A549 (cell line): ENCODE data around the gene INPP5F. TPM values are rescaled to one million over a fixed set of nuclear protein-coding genes. Genes with fewer than 3 reads are reported as not detected.

Experiments
- ATAC-seq, 2 experiments: fragments of 200-7000 bp in 1 of 2; fragments of >200 bp in 1 of 2; cut with Nextera tagmentation in 1 of 2; cut with Tn5 transposase in 1 of 2; 3 replicates each; pipeline versions ENCODE4 v1.8.0 to v1.9.1; 2018 to 2020; ENCODE audit warnings: mild to moderate bottlenecking in 1 of 2, moderate library complexity in 1 of 2
- CTCF ChIA-PET: fragments of 300-600 bp; sonication (Branson Sonifier 250); formaldehyde crosslinking; extraction: SDS; loops from one replicate; lab custom pipeline; 2021; ENCODE audit warnings: antibody characterized with exemption, inconsistent platforms; lab: Yijun Ruan, JAX
- POLR2A ChIA-PET: fragments of 350-600 bp; formaldehyde crosslinking; extraction: SDS; loops from one replicate; lab custom pipeline; 2021; ENCODE audit warnings: antibody characterized with exemption, inconsistent platforms; lab: Yijun Ruan, JAX
- DNase-seq, 2 experiments: peaks; one replicate each; pipeline versions ENCODE4 v3.0.0 to v3.0.0-alpha.2; 2011 to 2016; ENCODE audit warnings: low read depth in 1 of 2, low spot score in 1 of 2
- FAIRE-seq: peaks from 2 replicates; lab custom pipeline; 2011; peaks lifted over from hg19 to GRCh38; lab: Jason Lieb, UNC
- H3K27ac ChIP-seq, 2 experiments: fragments of >200 bp; sonication (Bioruptor Twin); formaldehyde crosslinking; 3 replicates each; pipeline ENCODE4 v1.5.1; 2016 to 2017
- H3K4me1 ChIP-seq: fragments of >200 bp; sonication (Bioruptor Twin); formaldehyde crosslinking; 3 replicates; pipeline ENCODE4 v1.6.1; 2016
- H3K4me2 ChIP-seq: fragments of >200 bp; sonication (Bioruptor Twin); formaldehyde crosslinking; 3 replicates; pipeline ENCODE4 v1.6.1; 2016
- H3K4me3 ChIP-seq: fragments of >200 bp; sonication (Bioruptor Twin); formaldehyde crosslinking; 3 replicates; pipeline ENCODE4 v1.5.1; 2016
- H3K9me3 ChIP-seq: fragments of >200 bp; sonication (Bioruptor Twin); formaldehyde crosslinking; 3 replicates; pipeline ENCODE4 v1.6.1; 2016
- CHD4 ChIP-seq: fragments of 200-600 bp; sonication (generic); IDR thresholded peaks from 2 replicates; pipeline ENCODE4 v1.6.1; 2016; ENCODE audit warnings: antibody characterized with exemption, mild to moderate bottlenecking, borderline replicate concordance
- CTCF ChIP-seq: fragments of >200 bp; sonication (Bioruptor Twin); formaldehyde crosslinking; IDR thresholded peaks from 3 replicates; pipeline ENCODE4 v1.5.1; 2016
- FOSB ChIP-seq: fragments of 250-450 bp; sonication (Bioruptor Pico); IDR thresholded peaks from 2 replicates; pipeline ENCODE4 v1.5.0; 2020; ENCODE audit warnings: mild to moderate bottlenecking, moderate library complexity
- FOSL2 ChIP-seq, 2 experiments: fragments of 450-650 bp in 1 of 2; fragments of >200 bp in 1 of 2; sonication (Bioruptor Twin) in 1 of 2; formaldehyde crosslinking; IDR thresholded peaks; 2 replicates each; pipeline versions ENCODE4 v1.5.0 to v1.6.1; 2016 to 2020; ENCODE audit warnings: mild to moderate bottlenecking in 1 of 2, moderate library complexity in 1 of 2
- GATA3 ChIP-seq: IDR thresholded peaks from 2 replicates; pipeline ENCODE4 v1.6.1; 2012; ENCODE audit warnings: borderline replicate concordance
- HDAC2 ChIP-seq: fragments of 200-600 bp; sonication (generic); IDR thresholded peaks from 2 replicates; pipeline ENCODE4 v1.6.1; 2016
- HOXB13 ChIP-seq: fragments of 250-450 bp; sonication (Bioruptor Pico); IDR thresholded peaks from 2 replicates; pipeline ENCODE4 v1.5.0; 2020; ENCODE audit warnings: low read depth, mild to moderate bottlenecking, moderate library complexity
- KDM1A ChIP-seq: fragments of 200-600 bp; sonication (generic); IDR thresholded peaks from 2 replicates; pipeline ENCODE4 v1.6.1; 2016; ENCODE audit warnings: low read depth, mild to moderate bottlenecking
- NPAS2 ChIP-seq: fragments of 250-450 bp; sonication (Bioruptor Pico); IDR thresholded peaks from 2 replicates; pipeline ENCODE4 v1.8.0; 2022; ENCODE audit warnings: mild to moderate bottlenecking, moderate library complexity, borderline replicate concordance
- RAD21 ChIP-seq, 2 experiments: fragments of >200 bp in 1 of 2; sonication (Bioruptor Twin) in 1 of 2; formaldehyde crosslinking in 1 of 2; IDR thresholded peaks in 1 of 2; conservative IDR thresholded peaks in 1 of 2; 2 replicates in 1 of 2; 3 replicates in 1 of 2; pipeline ENCODE4 v1.6.1; 2012 to 2018; ENCODE audit warnings: inconsistent platforms in 1 of 2
- RNF2 ChIP-seq: fragments of 200-600 bp; sonication (generic); IDR thresholded peaks from 2 replicates; pipeline ENCODE4 v1.6.1; 2016; ENCODE audit warnings: low read depth, mild to moderate bottlenecking, antibody characterized with exemption, moderate library complexity, borderline replicate concordance
- TFCP2L1 ChIP-seq: fragments of 250-450 bp; sonication (Bioruptor Pico); IDR thresholded peaks from 2 replicates; pipeline ENCODE4 v1.5.0; 2021; ENCODE audit warnings: mild to moderate bottlenecking
- WGBS: methylation state at CpG from one replicate; pipeline ENCODE4 v1.1.6; 2017; ENCODE audit errors: missing lambda C conversion rate; 5-methylcytosine and 5-hydroxymethylcytosine counted together
- polyA plus RNA-seq, 4 experiments: library from polyadenylated mRNA; depleted of rRNA in 3 of 4; stranded (reverse); fragments of >200 nt; fragmentation: RNase III in 1 of 4; extraction: RNeasy Plus Mini Kit Qiagen cat#74134 plus additional on column Dnase treatment in 1 of 4; gene quantifications; 2 replicates in 3 of 4; 3 replicates in 1 of 4; pipeline ENCODE4 v1.2.3, GENCODE V29; 2011 to 2017
- TF ChIP-seq, protein P1 (sequence below): fragments of 150-350 bp; IDR thresholded peaks from 2 replicates; pipeline ENCODE4 v1.6.1; 2014; ENCODE audit warnings: low read depth, mild to moderate bottlenecking, low read length
- TF ChIP-seq, protein P2 (sequence below): fragments of 250-450 bp; sonication (Bioruptor Pico); IDR thresholded peaks from 2 replicates; pipeline ENCODE4 v1.5.0; 2021; ENCODE audit warnings: mild to moderate bottlenecking, moderate library complexity, borderline replicate concordance
- TF ChIP-seq, protein P3 (sequence below): IDR thresholded peaks from 2 replicates; pipeline ENCODE4 v1.6.1; 2012
- TF ChIP-seq, protein P4 (sequence below): fragments of 200-600 bp; sonication (generic); IDR thresholded peaks from 2 replicates; pipeline ENCODE4 v1.6.1; 2016; ENCODE audit warnings: antibody characterized with exemption, mild to moderate bottlenecking, moderate library complexity

INPP5F gene
- polyA plus RNA-seq, 2 of the 4 experiments (the other 2 are of a cell fraction), result 5.6 to 7.7 TPM

DNA sequence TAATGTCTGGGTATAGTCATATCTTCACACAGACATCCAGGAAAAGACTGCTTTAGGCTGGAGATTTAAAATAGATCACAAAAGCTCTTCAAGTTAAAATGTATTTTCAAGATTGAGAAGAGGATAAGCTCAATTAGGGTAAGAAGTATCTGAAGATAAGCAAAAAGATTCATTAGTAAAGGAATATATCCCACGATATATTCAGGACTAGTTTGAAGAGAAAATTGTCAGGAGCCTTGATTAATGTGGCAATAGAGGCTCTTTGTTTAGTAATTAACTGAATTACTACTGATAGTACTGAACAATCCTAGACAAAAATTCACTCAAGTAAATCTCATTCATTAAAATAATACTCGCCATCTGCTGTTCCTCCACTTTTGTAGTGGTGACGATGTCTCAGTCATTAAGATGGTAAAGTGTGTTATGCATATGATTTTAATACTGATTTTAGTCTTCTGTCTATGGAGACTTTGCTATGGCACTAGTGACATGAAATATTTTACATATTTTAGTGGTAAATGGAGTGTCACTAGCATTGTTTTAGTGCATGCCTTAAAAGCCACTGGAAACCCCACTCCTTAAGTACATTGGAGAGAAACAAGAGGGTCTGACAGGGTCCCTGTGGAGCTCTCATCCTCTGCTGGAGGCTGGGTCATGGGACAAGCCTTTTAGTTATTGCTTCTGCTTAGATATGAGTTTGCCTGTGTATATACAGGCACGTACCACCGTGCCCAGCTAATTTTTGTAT is 32.8 kb downstream of the INPP5F start:
- ATAC-seq (no peak), DNase-seq (no peak), FAIRE-seq (no peak)
- H3K9me3 ChIP-seq, result no peaks in the 10 kb centered on the region
- ChIA-PET POLR2A (no interaction called here), CTCF (interaction anchor here (0.8 to 3.6 kb wide), 4 partner anchors 8 to 101 kb away, joined by 3 to 27 read pairs (median 3); no protein-coding TSS in a partner anchor)
- 94% methylated on average over 5 of the region's 5 CpGs for WGBS
- H3K4me2 ChIP-seq, result no peak overlapping the region
- no peak overlapping the region for H3K27ac ChIP-seq
- no peak overlapping the region for H3K4me3 ChIP-seq
- peaks cover 15% of the 10 kb centered on the region for H3K4me1 ChIP-seq
- TF ChIP-seq, protein P1, sequence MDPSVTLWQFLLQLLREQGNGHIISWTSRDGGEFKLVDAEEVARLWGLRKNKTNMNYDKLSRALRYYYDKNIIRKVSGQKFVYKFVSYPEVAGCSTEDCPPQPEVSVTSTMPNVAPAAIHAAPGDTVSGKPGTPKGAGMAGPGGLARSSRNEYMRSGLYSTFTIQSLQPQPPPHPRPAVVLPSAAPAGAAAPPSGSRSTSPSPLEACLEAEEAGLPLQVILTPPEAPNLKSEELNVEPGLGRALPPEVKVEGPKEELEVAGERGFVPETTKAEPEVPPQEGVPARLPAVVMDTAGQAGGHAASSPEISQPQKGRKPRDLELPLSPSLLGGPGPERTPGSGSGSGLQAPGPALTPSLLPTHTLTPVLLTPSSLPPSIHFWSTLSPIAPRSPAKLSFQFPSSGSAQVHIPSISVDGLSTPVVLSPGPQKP, result no peak
- TF ChIP-seq, protein P2, sequence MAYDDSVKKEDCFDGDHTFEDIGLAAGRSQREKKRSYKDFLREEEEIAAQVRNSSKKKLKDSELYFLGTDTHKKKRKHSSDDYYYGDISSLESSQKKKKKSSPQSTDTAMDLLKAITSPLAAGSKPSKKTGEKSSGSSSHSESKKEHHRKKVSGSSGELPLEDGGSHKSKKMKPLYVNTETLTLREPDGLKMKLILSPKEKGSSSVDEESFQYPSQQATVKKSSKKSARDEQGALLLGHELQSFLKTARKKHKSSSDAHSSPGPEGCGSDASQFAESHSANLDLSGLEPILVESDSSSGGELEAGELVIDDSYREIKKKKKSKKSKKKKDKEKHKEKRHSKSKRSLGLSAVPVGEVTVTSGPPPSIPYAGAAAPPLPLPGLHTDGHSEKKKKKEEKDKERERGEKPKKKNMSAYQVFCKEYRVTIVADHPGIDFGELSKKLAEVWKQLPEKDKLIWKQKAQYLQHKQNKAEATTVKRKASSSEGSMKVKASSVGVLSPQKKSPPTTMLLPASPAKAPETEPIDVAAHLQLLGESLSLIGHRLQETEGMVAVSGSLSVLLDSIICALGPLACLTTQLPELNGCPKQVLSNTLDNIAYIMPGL (CRISPR knock-in tag), result no peak
- TF ChIP-seq, protein P3, sequence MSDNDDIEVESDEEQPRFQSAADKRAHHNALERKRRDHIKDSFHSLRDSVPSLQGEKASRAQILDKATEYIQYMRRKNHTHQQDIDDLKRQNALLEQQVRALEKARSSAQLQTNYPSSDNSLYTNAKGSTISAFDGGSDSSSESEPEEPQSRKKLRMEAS, result no peak
- TF ChIP-seq RNF2 (no peak), TFCP2L1 (no peak), CTCF (no peak), NPAS2 (CRISPR knock-in tag) (no peak), FOSB (CRISPR knock-in tag) (no peak)

DNA sequence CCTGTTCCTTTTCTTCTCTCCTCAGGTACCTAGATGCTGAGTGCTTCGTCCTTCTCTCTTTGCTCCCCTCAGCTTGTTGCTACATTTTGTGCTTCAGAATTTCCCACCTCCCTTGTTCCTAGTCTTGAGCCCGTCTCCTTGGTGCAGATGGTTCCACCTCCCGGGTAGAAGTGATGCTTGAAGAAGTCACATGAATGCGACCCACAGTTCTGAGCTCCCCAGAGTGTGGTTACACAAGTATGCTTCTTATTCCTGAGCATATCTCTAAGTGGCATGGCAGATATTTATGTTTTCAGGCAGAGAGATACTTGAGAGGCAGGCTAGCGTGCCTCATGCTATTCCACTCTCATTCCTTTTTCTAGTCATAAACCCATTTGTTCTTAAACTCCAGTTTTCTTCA is 34.0 kb downstream of the INPP5F start:
- FAIRE-seq (no peak), DNase-seq (no peak)
- H3K9me3 ChIP-seq, result no peaks in the 10 kb centered on the region
- 92% methylated on average over 5 of the region's 5 CpGs for WGBS
- H3K4me1 ChIP-seq, result peaks cover 9% of the 10 kb centered on the region
- no peak for TF ChIP-seq HDAC2
- TF ChIP-seq KDM1A, result no peak
- no peak for TF ChIP-seq FOSB (CRISPR knock-in tag)
- TF ChIP-seq HOXB13 (CRISPR knock-in tag), result no peak
- TF ChIP-seq, all 56 proteins: peak for 0
- Histone ChIP-seq H3K4me3 (no peak overlapping the region), H3K4me2 (no peak overlapping the region), H3K27ac (no peak overlapping the region)
- ATAC-seq, result no peak
- ChIA-PET POLR2A (no interaction called here), CTCF (interaction anchor here (0.8 to 3.6 kb wide), 4 partner anchors 9 to 105 kb away, joined by 3 to 27 read pairs (median 4); no protein-coding TSS in a partner anchor)

DNA sequence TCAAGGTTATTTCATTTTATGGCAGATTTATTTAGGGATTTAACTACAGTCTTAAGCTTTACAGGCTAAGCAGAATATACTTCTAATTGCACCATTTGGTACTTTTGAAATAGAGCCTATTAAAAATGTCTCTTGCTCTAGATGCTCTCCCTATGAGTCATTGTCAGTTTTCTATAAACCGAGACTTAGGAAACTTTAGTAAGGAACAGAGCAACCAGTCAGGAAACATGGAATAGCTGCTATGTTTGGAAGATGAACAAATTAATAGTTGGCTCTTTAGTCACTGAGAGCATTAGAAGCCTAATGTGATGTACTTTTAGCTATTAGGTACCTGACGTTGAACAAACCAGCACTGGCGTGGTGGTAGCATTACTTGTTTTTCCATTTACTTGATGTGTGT is 35.3 kb downstream of the INPP5F start:
- 79% methylated on average over 3 of the region's 3 CpGs for WGBS
- H3K4me1 ChIP-seq, result peaks cover 9% of the 10 kb centered on the region
- ChIA-PET POLR2A (interaction anchor here (0.7 kb wide), 1 partner anchor 35 kb away, joined by 4 read pairs; the partner anchor contains the start of gene INPP5F), CTCF (interaction anchor here (0.6 to 3.6 kb wide), 4 partner anchors 10 to 163 kb away, joined by 3 to 27 read pairs (median 4); no protein-coding TSS in a partner anchor)
- no peak overlapping the region for H3K4me3 ChIP-seq
- peak overlapping the region; percentile 36 for H3K4me2 ChIP-seq
- TF ChIP-seq, protein P4, sequence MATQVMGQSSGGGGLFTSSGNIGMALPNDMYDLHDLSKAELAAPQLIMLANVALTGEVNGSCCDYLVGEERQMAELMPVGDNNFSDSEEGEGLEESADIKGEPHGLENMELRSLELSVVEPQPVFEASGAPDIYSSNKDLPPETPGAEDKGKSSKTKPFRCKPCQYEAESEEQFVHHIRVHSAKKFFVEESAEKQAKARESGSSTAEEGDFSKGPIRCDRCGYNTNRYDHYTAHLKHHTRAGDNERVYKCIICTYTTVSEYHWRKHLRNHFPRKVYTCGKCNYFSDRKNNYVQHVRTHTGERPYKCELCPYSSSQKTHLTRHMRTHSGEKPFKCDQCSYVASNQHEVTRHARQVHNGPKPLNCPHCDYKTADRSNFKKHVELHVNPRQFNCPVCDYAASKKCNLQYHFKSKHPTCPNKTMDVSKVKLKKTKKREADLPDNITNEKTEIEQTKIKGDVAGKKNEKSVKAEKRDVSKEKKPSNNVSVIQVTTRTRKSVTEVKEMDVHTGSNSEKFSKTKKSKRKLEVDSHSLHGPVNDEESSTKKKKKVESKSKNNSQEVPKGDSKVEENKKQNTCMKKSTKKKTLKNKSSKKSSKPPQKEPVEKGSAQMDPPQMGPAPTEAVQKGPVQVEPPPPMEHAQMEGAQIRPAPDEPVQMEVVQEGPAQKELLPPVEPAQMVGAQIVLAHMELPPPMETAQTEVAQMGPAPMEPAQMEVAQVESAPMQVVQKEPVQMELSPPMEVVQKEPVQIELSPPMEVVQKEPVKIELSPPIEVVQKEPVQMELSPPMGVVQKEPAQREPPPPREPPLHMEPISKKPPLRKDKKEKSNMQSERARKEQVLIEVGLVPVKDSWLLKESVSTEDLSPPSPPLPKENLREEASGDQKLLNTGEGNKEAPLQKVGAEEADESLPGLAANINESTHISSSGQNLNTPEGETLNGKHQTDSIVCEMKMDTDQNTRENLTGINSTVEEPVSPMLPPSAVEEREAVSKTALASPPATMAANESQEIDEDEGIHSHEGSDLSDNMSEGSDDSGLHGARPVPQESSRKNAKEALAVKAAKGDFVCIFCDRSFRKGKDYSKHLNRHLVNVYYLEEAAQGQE, result no peak
- TF ChIP-seq CHD4 (no peak), KDM1A (no peak), GATA3 (no peak), RAD21 (conservative IDR thresholded peaks at IDR 0.05 in 1 of 2, IDR thresholded peaks at IDR 0.05 in 1 of 2) (no peak), FOSL2 (IDR thresholded peaks at IDR 0.05) (0 out of 2 replicates have a peak, but pooled peaks have one; percentile 12), FOSL2 (CRISPR knock-in tag; IDR thresholded peaks at IDR 0.05) (peak; percentile 41; the same call in 1 of the 2 replicates), FOSB (CRISPR knock-in tag) (no peak)
- TF ChIP-seq, protein P2 (CRISPR knock-in tag), result no peak
- H3K27ac ChIP-seq, result no peak overlapping the region
- FAIRE-seq, result no peak
- H3K9me3 ChIP-seq, result no peaks in the 10 kb centered on the region
- no peak for DNase-seq
- ATAC-seq, result peak in 1 of 2 experiments; percentile 29; a peak in 1 of 6 replicates
